Measurements from ENCODE around the gene GLDN. TPM values are rescaled to one million over a fixed set of nuclear protein-coding genes. Genes with fewer than 3 reads are reported as not detected.

GLDN gene
- total and polyA plus RNA-seq, 2 of the 8 experiments (the other 6 are each of a cell fraction or from before 2014, with no cell fraction given), result 0.24 to 0.50 TPM

DNA sequence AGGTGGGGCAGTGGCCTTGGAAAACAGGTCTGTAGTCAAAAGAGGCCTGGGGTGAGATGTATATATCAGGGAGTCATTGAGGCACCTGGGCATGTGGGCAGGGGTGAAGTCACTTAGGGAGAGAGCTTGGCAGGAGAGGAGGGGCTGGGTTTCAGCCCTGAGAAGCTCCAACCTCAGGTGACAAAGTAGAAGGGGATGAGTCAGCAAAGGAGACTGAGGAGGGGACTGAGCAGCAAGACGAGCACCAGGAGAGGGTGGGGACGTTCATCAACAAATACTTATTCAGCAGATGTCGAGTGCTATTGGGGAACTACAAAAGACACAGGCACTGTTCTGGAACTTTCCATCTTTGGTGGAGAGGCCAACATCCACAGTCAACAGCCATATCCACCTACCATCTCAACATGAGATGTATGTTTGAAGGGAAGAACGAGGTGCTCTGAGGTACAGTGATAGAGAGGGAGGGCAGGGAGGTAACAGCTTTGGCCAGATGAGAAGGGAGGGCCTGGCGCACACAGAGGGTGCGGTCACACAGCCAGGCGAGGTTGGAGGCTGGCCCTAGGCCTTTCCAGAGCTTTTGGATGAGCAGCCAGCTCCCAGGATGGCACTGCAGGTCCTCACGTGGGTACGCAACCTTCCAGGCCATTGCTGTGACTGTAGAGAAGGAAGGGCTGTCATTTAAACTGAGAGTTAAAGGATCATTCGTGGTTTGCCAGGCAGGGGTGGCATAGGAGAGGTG, 45.7 kb downstream of the GLDN start:
- Histone ChIP-seq H3K18ac (ENCODE audit: extremely low read depth, low read length) (no peak overlapping the region), H3K79me2 (ENCODE audit: control insufficient read depth in 1 of 2, insufficient read depth in 2 of 2, low read length in 2 of 2) (no peaks in the 10 kb centered on the region), H3K4ac (replicated peaks; ENCODE audit: insufficient read length, low read depth, low read length) (no peak overlapping the region), H3K23me2 (ENCODE audit: low read depth, low read length) (no peaks in the 10 kb centered on the region), H4K91ac (replicated peaks; ENCODE audit: insufficient read length, low read length) (no peak overlapping the region), H3K9me3 (ENCODE audit: insufficient read depth in 2 of 2, low read depth in 1 of 2, low read length in 1 of 2) (0 out of 4 replicates have a peak, but pooled peaks cover 0 to under 1% of the 10 kb centered on the region in 2 experiments), H2BK5ac (ENCODE audit: low read depth, low read length) (no peak overlapping the region), H4K5ac (ENCODE audit: insufficient read length, low read depth, low read length) (no peak overlapping the region), H3K27me3 (replicated peaks in 1 of 4; ENCODE audit: control insufficient read depth in 3 of 4, extremely low read depth in 1 of 4, insufficient read depth in 3 of 4, low read length in 3 of 4) (no peaks in the 10 kb centered on the region), H4K8ac (ENCODE audit: extremely low read depth, insufficient read depth, low read length) (no peak overlapping the region), H3K4me3 (ENCODE audit: extremely low read depth in 1 of 4, insufficient read depth in 2 of 4, low read depth in 3 of 4, low read length in 4 of 4) (no peak overlapping the region), H2AK5ac (ENCODE audit: low read depth, low read length) (no peak overlapping the region), H2BK120ac (replicated peaks; ENCODE audit: low read depth, low read length) (no peak overlapping the region), H2BK15ac (ENCODE audit: low read length) (peak overlapping the region; percentile 83; the same call in 1 of the 2 replicates), H3K36me3 (ENCODE audit: control insufficient read depth in 2 of 4, insufficient read depth in 4 of 4, low read length in 3 of 4) (no peaks in the 10 kb centered on the region), H3K79me1 (ENCODE audit: low read depth, low read length) (no peaks in the 10 kb centered on the region), H3K4me2 (ENCODE audit: insufficient read depth in 1 of 2, low read depth in 2 of 2, low read length in 2 of 2) (no peak overlapping the region), H3K9ac (replicated peaks in 1 of 4; ENCODE audit: extremely low read depth in 1 of 4, low read depth in 3 of 4, low read length in 3 of 4) (no peak overlapping the region), H2BK20ac (ENCODE audit: low read length) (peak overlapping the region; percentile 38; the same call in 1 of the 2 replicates), H3K4me1 (replicated peaks in 1 of 4; ENCODE audit: control insufficient read depth in 3 of 4, insufficient read depth in 4 of 4, low read length in 3 of 4) (peaks cover 3 to 11% (median 7%) of the 10 kb centered on the region in 4 experiments; a peak in 6 of 7 replicates), H3K27ac (ENCODE audit: low read depth, low read length) (no peak overlapping the region), H4K20me1 (replicated peaks in 1 of 2; ENCODE audit: control insufficient read depth in 1 of 2, insufficient read depth in 2 of 2, low read length in 2 of 2) (no peaks in the 10 kb centered on the region), H3K56ac (replicated peaks; ENCODE audit: insufficient read length, low read depth, low read length) (no peak overlapping the region), H3K23ac (ENCODE audit: insufficient read length) (no peak overlapping the region), H2BK12ac (ENCODE audit: low read depth, low read length) (0 out of 2 replicates have a peak overlapping the region, but pooled peaks have one; percentile 69), H2AFZ (ENCODE audit: low read length) (no peak overlapping the region), H3K14ac (ENCODE audit: insufficient read length) (no peak overlapping the region)
- ChIA-PET CTCF (ENCODE audit: partially characterized antibody) (interaction anchor here (0.7 to 7.8 kb wide), 5 partner anchors 12 to 224 kb away, joined by 3 to 70 read pairs (median 8); no protein-coding TSS in a partner anchor), POLR2A (ENCODE audit: partially characterized antibody) (no interaction called here)
- 83% methylated on average over 10 of the region's 10 CpGs; no CpG with 5 or more reads in 1 of the 2 experiments for WGBS, 2 experiments (ENCODE audit: extremely low coverage in 1 of 2, insufficient coverage in 1 of 2, insufficient read length in 1 of 2, insufficient replicate concordance in 2 of 2, low coverage in 1 of 2, low lambda C conversion rate in 2 of 2, missing lambda C conversion rate in 1 of 2)
- no peak for FAIRE-seq
- no peak for DNase-seq (ENCODE audit: low read depth in 1 of 2, low spot score in 2 of 2)
- TF ChIP-seq CHD1 (IDR thresholded peaks at IDR 0.05; ENCODE audit: low read depth, low read length) (no peak), FOSL1 (IDR thresholded peaks at IDR 0.05; ENCODE audit: insufficient read depth, low read depth, low read length) (no peak), EP300 (IDR thresholded peaks at IDR 0.05; ENCODE audit: borderline replicate concordance in 1 of 2, low read depth in 2 of 2, low read length in 2 of 2) (no peak), ZNF274 (IDR thresholded peaks at IDR 0.05; ENCODE audit: borderline replicate concordance, extremely low read depth, low read length) (no peak), SRF (IDR thresholded peaks at IDR 0.05; ENCODE audit: low read depth, low read length) (no peak), PHF8 (conservative IDR thresholded peaks at IDR 0.05; ENCODE audit: low read depth, low read length) (no peak), EGR1 (IDR thresholded peaks at IDR 0.05; ENCODE audit: borderline replicate concordance, low read depth, low read length) (no peak), TBP (IDR thresholded peaks at IDR 0.05; ENCODE audit: low read depth, low read length) (no peak), CTBP2 (IDR thresholded peaks at IDR 0.05; ENCODE audit: borderline replicate concordance, insufficient read depth, insufficient read length, low read length) (no peak), HDAC6 (IDR thresholded peaks at IDR 0.05; ENCODE audit: low read depth, low read length) (no peak), SAP30 (IDR thresholded peaks at IDR 0.05; ENCODE audit: insufficient read depth, insufficient replicate concordance, low read length) (no peak)
